ENCODE results near the gene HDAC8.

DNA sequence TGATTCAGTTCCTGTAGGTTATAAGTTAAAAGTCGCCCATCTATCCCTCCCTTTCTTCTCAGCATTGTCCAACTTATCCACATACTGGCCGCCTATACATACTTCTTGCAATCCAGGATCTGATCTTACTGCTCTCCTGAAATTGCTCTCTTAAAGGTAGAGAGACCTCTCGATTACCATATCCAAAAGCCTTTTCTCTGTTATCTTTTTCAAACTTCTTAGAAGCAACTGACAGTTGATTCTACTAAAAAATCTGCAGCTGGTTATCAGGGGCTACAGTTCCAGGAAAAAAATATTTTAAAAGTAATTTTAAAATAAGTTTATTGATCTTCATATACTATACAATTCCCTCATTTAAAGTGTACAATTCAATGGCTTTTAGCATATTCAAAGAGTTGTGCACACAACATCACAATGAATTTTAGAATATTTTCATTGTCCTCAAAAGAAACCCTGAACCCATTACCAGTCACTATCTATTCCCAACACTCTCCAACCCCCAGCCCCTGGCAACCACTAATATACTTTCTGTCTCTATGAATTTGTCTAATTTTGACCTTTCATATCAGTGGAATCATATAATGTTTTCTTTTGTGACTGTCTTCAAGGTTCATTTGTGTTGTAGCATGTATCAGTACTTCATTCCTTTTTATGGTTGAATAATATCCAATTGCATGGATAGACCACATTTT lies 102.0 kb downstream of the HDAC8 start:
- TF ChIP-seq CTCF (conservative IDR thresholded peaks at IDR 0.05; ENCODE audit: low read length) (no peak), EZH2phosphoT487 (IDR thresholded peaks at IDR 0.05; ENCODE audit: borderline replicate concordance) (no peak)

Measured in Loucy (cell line).